H9 (cell line): Measurements from ENCODE around the gene BIRC3. TPM values are rescaled to one million over a fixed set of nuclear protein-coding genes. Genes with fewer than 3 reads are reported as not detected.

ENCODE experiments used
- DNase-seq: peaks from one replicate; pipeline ENCODE4 v3.0.0-alpha.2; 2017
- H2AFZ ChIP-seq: one replicate; pipeline ENCODE4 v1.6.1; 2013; ENCODE audit warnings: mild to moderate bottlenecking, low read length, control low read depth, moderate library complexity
- H2AK5ac ChIP-seq: 2 replicates; pipeline ENCODE4 v1.6.1; 2013; ENCODE audit warnings: low read length, control low read depth, mixed read lengths; ENCODE audit not compliant: insufficient read length
- H2BK120ac ChIP-seq: one replicate; pipeline ENCODE4 v1.6.1; 2013; ENCODE audit warnings: low read depth, mild to moderate bottlenecking, low read length, control low read depth, inconsistent platforms; ENCODE audit not compliant: poor library complexity, severe bottlenecking
- H2BK12ac ChIP-seq: 2 replicates; pipeline ENCODE4 v1.6.1; 2013; ENCODE audit warnings: low read length, control low read depth, mixed read lengths, low read depth; ENCODE audit not compliant: insufficient read length
- H2BK15ac ChIP-seq: 2 replicates; pipeline ENCODE4 v1.6.1; 2013; ENCODE audit warnings: low read depth, low read length, control low read depth
- H2BK20ac ChIP-seq: one replicate; pipeline ENCODE4 v1.6.1; 2013; ENCODE audit warnings: low read depth, mild to moderate bottlenecking, low read length, control low read depth, inconsistent platforms; ENCODE audit not compliant: poor library complexity, severe bottlenecking
- H2BK5ac ChIP-seq: 2 replicates; pipeline ENCODE4 v1.6.1; 2013; ENCODE audit warnings: low read length, control low read depth, mixed read lengths; ENCODE audit not compliant: insufficient read length
- H3K14ac ChIP-seq: 2 replicates; pipeline ENCODE4 v1.6.1; 2013; ENCODE audit warnings: low read length, control low read depth; ENCODE audit not compliant: insufficient read depth
- H3K18ac ChIP-seq: 2 replicates; pipeline ENCODE4 v1.6.1; 2013; ENCODE audit warnings: low read depth, mild to moderate bottlenecking, mixed read lengths, low read length, control low read depth; ENCODE audit not compliant: insufficient read length
- H3K23ac ChIP-seq: 2 replicates; pipeline ENCODE4 v1.6.1; 2013; ENCODE audit warnings: low read length, control low read depth, mixed read lengths, low read depth; ENCODE audit not compliant: insufficient read length
- H3K23me2 ChIP-seq: 2 replicates; pipeline ENCODE4 v1.6.1; 2013; ENCODE audit warnings: low read depth, mild to moderate bottlenecking, mixed read lengths, low read length, control low read depth; ENCODE audit not compliant: insufficient read length, poor library complexity, severe bottlenecking
- H3K27ac ChIP-seq: 2 replicates; pipeline ENCODE4 v1.5.1; 2013; ENCODE audit warnings: low read length, control low read depth, mixed read lengths, low read depth; ENCODE audit not compliant: insufficient read length
- H3K27me3 ChIP-seq: 2 replicates; pipeline ENCODE4 v1.6.1; 2013; ENCODE audit warnings: low read length, control low read depth, inconsistent platforms; ENCODE audit not compliant: insufficient read depth
- H3K4ac ChIP-seq: 2 replicates; pipeline ENCODE4 v1.6.1; 2013; ENCODE audit warnings: low read depth, mild to moderate bottlenecking, control low read depth, inconsistent platforms, low read length, moderate library complexity
- H3K4me1 ChIP-seq: 2 replicates; pipeline ENCODE4 v1.6.1; 2013; ENCODE audit warnings: low read length, control low read depth, inconsistent platforms; ENCODE audit not compliant: insufficient read depth
- H3K4me2 ChIP-seq: 2 replicates; pipeline ENCODE4 v1.6.1; 2013; ENCODE audit warnings: low read length, control low read depth, mixed read lengths; ENCODE audit not compliant: insufficient read length, insufficient read depth
- H3K56ac ChIP-seq: 2 replicates; pipeline ENCODE4 v1.6.1; 2013; ENCODE audit warnings: low read depth, mild to moderate bottlenecking, mixed read lengths, low read length, control low read depth; ENCODE audit not compliant: insufficient read length
- H3K79me1 ChIP-seq: 2 replicates; pipeline ENCODE4 v1.6.1; 2013; ENCODE audit warnings: low read depth, mild to moderate bottlenecking, moderate library complexity, low read length, control low read depth, inconsistent platforms; ENCODE audit not compliant: insufficient read depth, poor library complexity, severe bottlenecking
- H3K79me2 ChIP-seq: 2 replicates; pipeline ENCODE4 v1.6.1; 2013; ENCODE audit warnings: low read length, control low read depth, inconsistent platforms; ENCODE audit not compliant: insufficient read depth
- H3K9ac ChIP-seq: 2 replicates; pipeline ENCODE4 v1.6.1; 2013; ENCODE audit warnings: low read length, control low read depth, mixed read lengths; ENCODE audit not compliant: insufficient read length; ENCODE audit errors: extremely low read depth
- H3K9me3 ChIP-seq: one replicate; pipeline ENCODE4 v1.6.1; 2013; ENCODE audit warnings: low read depth, low read length, inconsistent platforms; ENCODE audit not compliant: control insufficient read depth
- H3T11ph ChIP-seq: one replicate; pipeline ENCODE4 v1.6.1; 2013; ENCODE audit warnings: mild to moderate bottlenecking, low read length, control low read depth, inconsistent platforms
- H4K20me1 ChIP-seq: one replicate; pipeline ENCODE4 v1.6.1; 2013; ENCODE audit not compliant: control insufficient read depth, insufficient read length, insufficient read depth
- H4K5ac ChIP-seq: 2 replicates; pipeline ENCODE4 v1.6.1; 2013; ENCODE audit warnings: low read depth, mild to moderate bottlenecking, mixed read lengths, low read length, control low read depth; ENCODE audit not compliant: insufficient read length
- H4K8ac ChIP-seq: replicated peaks from 2 replicates; pipeline ENCODE4 v1.6.1; 2013; ENCODE audit warnings: low read length, control low read depth, mixed read lengths, low read depth; ENCODE audit not compliant: insufficient read length
- H4K91ac ChIP-seq: 2 replicates; pipeline ENCODE4 v1.6.1; 2013; ENCODE audit warnings: low read depth, mild to moderate bottlenecking, moderate library complexity, mixed read lengths, low read length, control low read depth; ENCODE audit not compliant: insufficient read length
- H3K27ac Mint-ChIP-seq, 3 experiments: 2 replicates in 2 of 3; 3 replicates in 1 of 3; pipeline ENCODE4 v1.8.0; 2020 to 2021; ENCODE audit warnings: mixed read lengths in 3 of 3, mild to moderate bottlenecking in 1 of 3, moderate library complexity in 1 of 3
- H3K27me3 Mint-ChIP-seq: 2 replicates; pipeline ENCODE4 v1.8.0; 2021; ENCODE audit warnings: low read depth, mild to moderate bottlenecking, moderate library complexity, mixed read lengths
- H3K36me3 Mint-ChIP-seq, 3 experiments: 2 replicates in 2 of 3; 3 replicates in 1 of 3; pipeline ENCODE4 v1.8.0; 2020 to 2021; ENCODE audit warnings: low read depth in 3 of 3, mixed read lengths in 3 of 3; ENCODE audit not compliant: insufficient read depth in 1 of 3
- H3K4me1 Mint-ChIP-seq, 2 experiments: 2 replicates each; pipeline ENCODE4 v1.8.0; 2020; ENCODE audit warnings: mixed read lengths in 2 of 2
- H3K4me3 Mint-ChIP-seq, 2 experiments: 2 replicates in 1 of 2; 3 replicates in 1 of 2; pipeline ENCODE4 v1.8.0; 2020 to 2021; ENCODE audit warnings: mild to moderate bottlenecking in 2 of 2, mixed read lengths in 2 of 2, moderate library complexity in 1 of 2
- H3K9me3 Mint-ChIP-seq, 2 experiments: 2 replicates in 1 of 2; 3 replicates in 1 of 2; pipeline ENCODE4 v1.8.0; 2020; ENCODE audit warnings: mild to moderate bottlenecking in 2 of 2, mixed read lengths in 2 of 2, moderate library complexity in 1 of 2
- CTCF ChIP-seq: fragments of 200-600 bp; sonication (generic); conservative IDR thresholded peaks from 3 replicates; pipeline ENCODE4 v1.8.0; 2021; ENCODE audit warnings: antibody characterized with exemption, mild to moderate bottlenecking
- WGBS: extraction: QIAGEN DNeasy Blood & Tissue Kit; methylation state at CpG from one replicate; pipeline ENCODE4 v1.1.7; 2013; ENCODE audit warnings: missing lambda C conversion rate, low lambda C conversion rate, mixed read lengths; ENCODE audit not compliant: insufficient read length; ENCODE audit errors: extremely low coverage; 5-methylcytosine and 5-hydroxymethylcytosine counted together
- total RNA-seq: library from RNA; stranded (reverse); gene quantifications from 2 replicates; pipeline ENCODE4 v1.2.1, GENCODE V29; 2021

The BIRC3 gene
- total RNA-seq, 1 experiment from 2014 or later = 0.04 TPM

GRCh38 chr11:102280245-102280833 lies 36.9 kb upstream of the BIRC3 start:
- TF ChIP-seq CTCF = no peak
- no peaks in the 10 kb centered on the region for H3K27me3 Mint-ChIP-seq
- H3K4ac ChIP-seq = no peak overlapping the region
- H3T11ph ChIP-seq = no peak overlapping the region
- H3K27ac ChIP-seq = no peak overlapping the region
- H3K4me1 Mint-ChIP-seq = peaks cover 24 to 31% of the 10 kb centered on the region in 2 experiments
- no peak overlapping the region for H2BK12ac ChIP-seq
- no peak overlapping the region for H3K56ac ChIP-seq
- H3K9ac ChIP-seq = no peak overlapping the region
- no peak overlapping the region for H2AFZ ChIP-seq
- peak overlapping the region; percentile 49 for H3K4me2 ChIP-seq
- no peak overlapping the region for H4K91ac ChIP-seq
- no peaks in the 10 kb centered on the region for H3K23me2 ChIP-seq
- H3K27me3 ChIP-seq = no peaks in the 10 kb centered on the region
- no peak overlapping the region for H2BK20ac ChIP-seq
- peak overlapping the region in 2 of 3 experiments; percentile 81 to 91; a peak in 5 of 7 replicates for H3K27ac Mint-ChIP-seq
- no peak overlapping the region for H3K18ac ChIP-seq
- H3K4me1 ChIP-seq = peaks cover 3% of the 10 kb centered on the region; the same call in 1 of the 2 replicates
- no peak overlapping the region for H3K23ac ChIP-seq
- no peaks in the 10 kb centered on the region for H4K20me1 ChIP-seq
- no peaks in the 10 kb centered on the region for H3K9me3 Mint-ChIP-seq
- H4K8ac ChIP-seq = no peak overlapping the region
- no peak overlapping the region for H2AK5ac ChIP-seq
- no peaks in the 10 kb centered on the region for H3K9me3 ChIP-seq
- DNase-seq = no peak
- peak overlapping the region; percentile 29 to 72 for H3K4me3 Mint-ChIP-seq
- no peak overlapping the region for H4K5ac ChIP-seq
- H3K36me3 Mint-ChIP-seq = peaks cover 0 to 11% (median 0%) of the 10 kb centered on the region in 3 experiments; a peak in 1 of 7 replicates
- no peaks in the 10 kb centered on the region for H3K79me1 ChIP-seq
- no CpG with 5 or more reads among the region's 4 CpGs for WGBS
- H2BK15ac ChIP-seq = no peak overlapping the region
- no peak overlapping the region for H2BK5ac ChIP-seq
- H2BK120ac ChIP-seq = no peak overlapping the region
- H3K14ac ChIP-seq = no peak overlapping the region
- no peaks in the 10 kb centered on the region for H3K79me2 ChIP-seq
